GM12878 (cell line): ENCODE results near the gene WDR45B. TPM values are rescaled to one million over a fixed set of nuclear protein-coding genes. Genes with fewer than 3 reads are reported as not detected.

ENCODE experiments used
- ATAC-seq: fragments of 200-7000 bp; cut with Tn5 transposase; 3 replicates; pipeline ENCODE4 v1.9.1; 2020; ENCODE audit warnings: mild to moderate bottlenecking, moderate library complexity
- BruUV-seq: library from RNA; stranded (reverse); fragments of 400-500 nt; replicated peaks from 2 replicates; lab custom pipeline; 2021; lab: Mats Ljungman, UMichigan
- CTCF ChIA-PET: fragments of 300-600 bp; sonication (Branson Sonifier 250); formaldehyde crosslinking; extraction: SDS; loops from one replicate; lab custom pipeline; 2021; ENCODE audit warnings: inconsistent platforms; lab: Yijun Ruan, JAX
- POLR2A ChIA-PET: fragments of 350-600 bp; formaldehyde crosslinking; extraction: SDS; loops from one replicate; lab custom pipeline; 2021; ENCODE audit warnings: inconsistent platforms; lab: Charles Lee
- RAD21 ChIA-PET: fragments of 300-600 bp; sonication (Branson Sonifier 250); formaldehyde crosslinking; loops from one replicate; lab custom pipeline; 2023; ENCODE audit warnings: antibody characterized with exemption; ENCODE audit not compliant: unreplicated experiment; lab: Charles Lee
- SMC1A ChIA-PET: fragments of 300-600 bp; sonication (Branson Sonifier 250); formaldehyde crosslinking; loops from one replicate; lab custom pipeline; 2023; ENCODE audit not compliant: unreplicated experiment, uncharacterized antibody; lab: Charles Lee
- DNase-seq: peaks from one replicate; pipeline ENCODE4 v3.0.0-alpha.2; 2011; ENCODE audit warnings: low read depth, low spot score
- FAIRE-seq: peaks from 3 replicates; lab custom pipeline; 2011; peaks lifted over from hg19 to GRCh38; lab: Jason Lieb, UNC
- H2AFZ ChIP-seq: 2 replicates; pipeline ENCODE4 v1.6.0; 2011; ENCODE audit warnings: low read depth, low read length, control low read depth; ENCODE audit not compliant: control insufficient read depth
- H3K27ac ChIP-seq: 2 replicates; pipeline ENCODE4 v1.5.1; 2011; ENCODE audit warnings: control low read depth; ENCODE audit not compliant: control insufficient read depth, insufficient read depth
- H3K27me3 ChIP-seq, 2 experiments: replicated peaks in 1 of 2; 2 replicates each; pipeline versions ENCODE4 v1.6.0 to v1.6.1; 2011; ENCODE audit warnings: low read length in 1 of 2; ENCODE audit not compliant: control insufficient read depth in 2 of 2, insufficient read depth in 2 of 2
- H3K36me3 ChIP-seq, 2 experiments: 2 replicates each; pipeline ENCODE4 v1.5.1; 2011; ENCODE audit warnings: low read length in 1 of 2; ENCODE audit not compliant: control insufficient read depth in 2 of 2, insufficient read depth in 2 of 2
- H3K4me1 ChIP-seq: 2 replicates; pipeline ENCODE4 v1.6.1; 2011; ENCODE audit warnings: mild to moderate bottlenecking, low read length, moderate library complexity, mixed read lengths; ENCODE audit not compliant: control insufficient read depth, insufficient read depth
- H3K4me2 ChIP-seq: 2 replicates; pipeline ENCODE4 v1.6.0; 2011; ENCODE audit warnings: control low read depth; ENCODE audit not compliant: control insufficient read depth, insufficient read depth
- H3K4me3 ChIP-seq: fragments of 200-600 bp; sonication (generic); 2 replicates; pipeline ENCODE4 v1.5.1; 2016
- H3K79me2 ChIP-seq: 2 replicates; pipeline ENCODE4 v1.6.0; 2011; ENCODE audit warnings: low read length; ENCODE audit not compliant: control insufficient read depth, insufficient read depth
- H3K9ac ChIP-seq: 2 replicates; pipeline ENCODE4 v1.8.0; 2011; ENCODE audit warnings: low read length, control low read depth, mixed read lengths; ENCODE audit not compliant: control insufficient read depth, insufficient read depth
- H3K9me3 ChIP-seq: replicated peaks from 3 replicates; pipeline ENCODE4 v1.5.1; 2011; ENCODE audit warnings: mild to moderate bottlenecking, low read length; ENCODE audit not compliant: control insufficient read depth, insufficient read depth
- H4K20me1 ChIP-seq: 2 replicates; pipeline ENCODE4 v1.6.0; 2011; ENCODE audit not compliant: control insufficient read depth, insufficient read depth
- CBX5 ChIP-seq: sonication (generic); IDR thresholded peaks from 2 replicates; pipeline ENCODE4 v1.6.1; 2016; ENCODE audit warnings: low read depth, moderate library complexity, mild to moderate bottlenecking, inconsistent platforms
- CREM ChIP-seq: IDR thresholded peaks from 2 replicates; pipeline ENCODE4 v1.6.1; 2014; ENCODE audit warnings: antibody characterized with exemption, low read depth
- EP300 ChIP-seq, 2 experiments: fragments of 150-350 bp in 1 of 2; IDR thresholded peaks; 2 replicates each; pipeline ENCODE4 v1.6.1; 2011 to 2012; ENCODE audit warnings: low read depth in 2 of 2, low read length in 2 of 2, borderline replicate concordance in 1 of 2, improper control_type of control experiment in 1 of 2, inconsistent platforms in 1 of 2; ENCODE audit not compliant: control insufficient read depth in 1 of 2
- ESRRA ChIP-seq: IDR thresholded peaks from 2 replicates; pipeline ENCODE4 v1.6.1; 2012; ENCODE audit warnings: mild to moderate bottlenecking, low read length, improper control_type of control experiment
- FOS ChIP-seq: IDR thresholded peaks from 3 replicates; pipeline ENCODE4 v1.6.1; 2011; ENCODE audit warnings: borderline replicate concordance; ENCODE audit not compliant: insufficient read length; ENCODE audit errors: extremely low read depth
- HCFC1 ChIP-seq: fragments of 150-350 bp; IDR thresholded peaks from 2 replicates; pipeline ENCODE4 v1.6.1; 2014; ENCODE audit warnings: low read length
- IKZF1 ChIP-seq: fragments of 450-650 bp; conservative IDR thresholded peaks from 2 replicates; pipeline ENCODE4 v1.6.1; 2017; ENCODE audit warnings: antibody characterized with exemption, mild to moderate bottlenecking
- NR2F1 ChIP-seq: fragments of 450-650 bp; conservative IDR thresholded peaks from 2 replicates; pipeline ENCODE4 v1.6.1; 2017; ENCODE audit warnings: mild to moderate bottlenecking
- PAX5 ChIP-seq: IDR thresholded peaks from 2 replicates; pipeline ENCODE4 v1.6.1; 2011; ENCODE audit warnings: low read depth, low read length, borderline replicate concordance
- SIX5 ChIP-seq: IDR thresholded peaks from 2 replicates; pipeline ENCODE4 v1.6.1; 2011; ENCODE audit warnings: mild to moderate bottlenecking, low read depth, low read length, moderate library complexity; ENCODE audit not compliant: severe bottlenecking
- SUZ12 ChIP-seq: fragments of 200-600 bp; sonication (generic); IDR thresholded peaks from one replicate; pipeline ENCODE4 v1.6.1; 2018; ENCODE audit warnings: antibody characterized with exemption, mild to moderate bottlenecking; ENCODE audit not compliant: unreplicated experiment
- TCF12 ChIP-seq: IDR thresholded peaks from 2 replicates; pipeline ENCODE4 v1.6.1; 2011; ENCODE audit warnings: low read depth, mild to moderate bottlenecking, low read length
- ZNF274 ChIP-seq: IDR thresholded peaks from one replicate; pipeline ENCODE4 v1.8.0; 2011; ENCODE audit not compliant: insufficient read length, insufficient read depth
- WGBS: methylation state at CpG from one replicate; pipeline ENCODE4 v1.1.6; 2016; ENCODE audit warnings: low lambda C conversion rate; ENCODE audit not compliant: insufficient replicate concordance, insufficient coverage; ENCODE audit errors: missing lambda C conversion rate; 5-methylcytosine and 5-hydroxymethylcytosine counted together
- in situ Hi-C: fragments of 300-500 bp; cut with MboI; formaldehyde crosslinking; loops from 9 replicates; pipeline ENCODE4 v1.14.3; 2018; ENCODE audit warnings: mixed read lengths
- intact Hi-C: fragments of 100-400 bp; cut with micrococcal nuclease; formaldehyde crosslinking; loops from one replicate; pipeline ENCODE4 v1.14.2; 2022; ENCODE audit not compliant: unreplicated experiment
- polyA plus RNA-seq, 11 experiments: library from polyadenylated mRNA; depleted of rRNA in 4 of 11; unstranded in 6 of 11; stranded (reverse) in 5 of 11; fragments of >200 nt; fragmentation: Nextera tagmentation in 4 of 11; fragmentation: Illumina TruSeq in 1 of 11; extraction: Ambion mirVana in 4 of 11; extraction: Trizol in 1 of 11; gene quantifications; 1 replicate in 1 of 11; 2 replicates in 10 of 11; pipeline versions ENCODE4 v1.2.1 to v1.2.3, GENCODE V29; 2011 to 2016; ENCODE audit warnings: inconsistent platforms in 2 of 11, missing spikeins in 2 of 11, low read depth in 1 of 11
- total RNA-seq, 4 experiments: library from RNA; depleted of rRNA in 3 of 4; stranded (reverse); fragments of >200 nt in 3 of 4; fragmentation: Illumina TruSeq in 1 of 4; extraction: Trizol in 1 of 4; gene quantifications; 2 replicates each; pipeline versions ENCODE4 v1.2.1 to v1.2.3, GENCODE V29; 2013 to 2021
- TF ChIP-seq, protein P1 (sequence below): fragments of 450-650 bp; IDR thresholded peaks from 2 replicates; pipeline ENCODE4 v1.6.1; 2017; ENCODE audit warnings: mild to moderate bottlenecking, moderate library complexity
- TF ChIP-seq, protein P2 (sequence below): IDR thresholded peaks from 2 replicates; pipeline ENCODE4 v1.6.1; 2012; ENCODE audit warnings: low read depth, low read length, improper control_type of control experiment
- TF ChIP-seq, protein P3 (sequence below): IDR thresholded peaks from 2 replicates; pipeline ENCODE4 v1.6.1; 2011; ENCODE audit warnings: low read depth, mild to moderate bottlenecking, low read length, moderate library complexity, borderline replicate concordance; ENCODE audit errors: extremely low read depth

The WDR45B gene
- total and polyA plus RNA-seq, 10 of the 15 experiments (the other 5 are each of a cell fraction or from before 2014, with no cell fraction given): 1.0 to 73.7 (median 26.6) TPM

DNA sequence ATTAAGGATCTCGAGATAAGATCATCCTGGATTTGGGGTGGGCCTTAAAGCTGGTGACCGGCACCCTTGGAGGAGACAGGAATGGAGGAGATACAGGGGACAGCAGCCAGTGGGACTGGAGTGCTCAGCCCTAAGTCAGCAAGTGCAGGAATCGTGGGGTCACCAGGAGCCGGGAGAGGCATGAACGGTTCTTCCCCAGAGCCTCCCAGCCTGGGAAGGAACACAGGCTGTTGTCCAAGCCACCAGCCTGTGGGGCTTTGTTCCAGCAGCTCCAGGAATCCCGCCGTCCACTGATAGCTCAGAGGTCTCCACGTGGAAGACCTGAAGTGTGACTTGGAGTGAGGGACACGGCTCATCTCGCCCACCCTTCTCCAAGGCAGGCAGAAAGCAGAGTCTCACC is 2.5 kb upstream of the WDR45B start:
- H3K9me3 ChIP-seq: no peaks in the 10 kb centered on the region
- ChIA-PET RAD21 (no interaction called here), SMC1A (no interaction called here), CTCF (no interaction called here), POLR2A (no interaction called here)
- in situ Hi-C loops: loop anchor here (10.0 kb wide), 1 partner anchor 94 kb away; no protein-coding TSS in a partner anchor
- FAIRE-seq: no peak
- no peaks in the 10 kb centered on the region for H3K27me3 ChIP-seq
- no peak overlapping the region for H3K4me3 ChIP-seq
- ATAC-seq: no peak
- H2AFZ ChIP-seq: no peak overlapping the region
- intact Hi-C loops: no loop called here
- H3K27ac ChIP-seq: no peak overlapping the region
- peaks cover 6% of the 10 kb centered on the region for H4K20me1 ChIP-seq
- no peaks in the 10 kb centered on the region for H3K36me3 ChIP-seq
- DNase-seq: no peak
- H3K4me2 ChIP-seq: no peak overlapping the region
- H3K4me1 ChIP-seq: no peaks in the 10 kb centered on the region
- H3K79me2 ChIP-seq: peaks cover 23% of the 10 kb centered on the region
- no TSS peak for BruUV-seq
- 62% methylated on average over 10 of the region's 10 CpGs for WGBS
- no peak overlapping the region for H3K9ac ChIP-seq
- no peak for TF ChIP-seq NR2F1
- TF ChIP-seq CREM: no peak
- no peak for TF ChIP-seq IKZF1
- TF ChIP-seq, protein P1, sequence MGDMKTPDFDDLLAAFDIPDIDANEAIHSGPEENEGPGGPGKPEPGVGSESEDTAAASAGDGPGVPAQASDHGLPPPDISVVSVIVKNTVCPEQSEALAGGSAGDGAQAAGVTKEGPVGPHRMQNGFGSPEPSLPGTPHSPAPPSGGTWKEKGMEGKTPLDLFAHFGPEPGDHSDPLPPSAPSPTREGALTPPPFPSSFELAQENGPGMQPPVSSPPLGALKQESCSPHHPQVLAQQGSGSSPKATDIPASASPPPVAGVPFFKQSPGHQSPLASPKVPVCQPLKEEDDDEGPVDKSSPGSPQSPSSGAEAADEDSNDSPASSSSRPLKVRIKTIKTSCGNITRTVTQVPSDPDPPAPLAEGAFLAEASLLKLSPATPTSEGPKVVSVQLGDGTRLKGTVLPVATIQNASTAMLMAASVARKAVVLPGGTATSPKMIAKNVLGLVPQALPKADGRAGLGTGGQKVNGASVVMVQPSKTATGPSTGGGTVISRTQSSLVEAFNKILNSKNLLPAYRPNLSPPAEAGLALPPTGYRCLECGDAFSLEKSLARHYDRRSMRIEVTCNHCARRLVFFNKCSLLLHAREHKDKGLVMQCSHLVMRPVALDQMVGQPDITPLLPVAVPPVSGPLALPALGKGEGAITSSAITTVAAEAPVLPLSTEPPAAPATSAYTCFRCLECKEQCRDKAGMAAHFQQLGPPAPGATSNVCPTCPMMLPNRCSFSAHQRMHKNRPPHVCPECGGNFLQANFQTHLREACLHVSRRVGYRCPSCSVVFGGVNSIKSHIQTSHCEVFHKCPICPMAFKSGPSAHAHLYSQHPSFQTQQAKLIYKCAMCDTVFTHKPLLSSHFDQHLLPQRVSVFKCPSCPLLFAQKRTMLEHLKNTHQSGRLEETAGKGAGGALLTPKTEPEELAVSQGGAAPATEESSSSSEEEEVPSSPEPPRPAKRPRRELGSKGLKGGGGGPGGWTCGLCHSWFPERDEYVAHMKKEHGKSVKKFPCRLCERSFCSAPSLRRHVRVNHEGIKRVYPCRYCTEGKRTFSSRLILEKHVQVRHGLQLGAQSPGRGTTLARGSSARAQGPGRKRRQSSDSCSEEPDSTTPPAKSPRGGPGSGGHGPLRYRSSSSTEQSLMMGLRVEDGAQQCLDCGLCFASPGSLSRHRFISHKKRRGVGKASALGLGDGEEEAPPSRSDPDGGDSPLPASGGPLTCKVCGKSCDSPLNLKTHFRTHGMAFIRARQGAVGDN: no peak
- no peak for TF ChIP-seq CBX5
- no peak for TF ChIP-seq SUZ12
- TF ChIP-seq, protein P2, sequence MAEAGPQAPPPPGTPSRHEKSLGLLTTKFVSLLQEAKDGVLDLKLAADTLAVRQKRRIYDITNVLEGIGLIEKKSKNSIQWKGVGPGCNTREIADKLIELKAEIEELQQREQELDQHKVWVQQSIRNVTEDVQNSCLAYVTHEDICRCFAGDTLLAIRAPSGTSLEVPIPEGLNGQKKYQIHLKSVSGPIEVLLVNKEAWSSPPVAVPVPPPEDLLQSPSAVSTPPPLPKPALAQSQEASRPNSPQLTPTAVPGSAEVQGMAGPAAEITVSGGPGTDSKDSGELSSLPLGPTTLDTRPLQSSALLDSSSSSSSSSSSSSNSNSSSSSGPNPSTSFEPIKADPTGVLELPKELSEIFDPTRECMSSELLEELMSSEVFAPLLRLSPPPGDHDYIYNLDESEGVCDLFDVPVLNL: no peak
- no peak for TF ChIP-seq ESRRA
- no peak for TF ChIP-seq SIX5
- TF ChIP-seq, protein P3, sequence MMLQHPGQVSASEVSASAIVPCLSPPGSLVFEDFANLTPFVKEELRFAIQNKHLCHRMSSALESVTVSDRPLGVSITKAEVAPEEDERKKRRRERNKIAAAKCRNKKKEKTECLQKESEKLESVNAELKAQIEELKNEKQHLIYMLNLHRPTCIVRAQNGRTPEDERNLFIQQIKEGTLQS: no peak
- no peak for TF ChIP-seq ZNF274
- no peak for TF ChIP-seq PAX5
- no peak for TF ChIP-seq EP300 (IDR thresholded peaks at IDR 0.05; ENCODE audit: borderline replicate concordance in 1 of 2, control insufficient read depth in 1 of 2, low read depth in 2 of 2, low read length in 2 of 2)
- no peak for TF ChIP-seq FOS
- TF ChIP-seq HCFC1: no peak
- no peak for TF ChIP-seq TCF12
